Vagina (tissue), 2 donors: ENCODE measurements around the gene GNAQ. TPM values are rescaled to one million over a fixed set of nuclear protein-coding genes. Genes with fewer than 3 reads are reported as not detected.

Experiments used
- DNase-seq, 2 donors: peaks; one replicate each; pipeline ENCODE4 v3.0.0-alpha.2; 2017; ENCODE audit errors: extremely low spot score in 2 of 2
- H3K27ac ChIP-seq: fragments of 200-600 bp; sonication (generic); one replicate; pipeline ENCODE4 v1.5.1; 2019
- H3K27me3 ChIP-seq: fragments of 200-600 bp; sonication (generic); one replicate; pipeline ENCODE4 v1.5.1; 2019
- H3K36me3 ChIP-seq, 2 donors: fragments of 200-600 bp; sonication (generic); one replicate each; pipeline ENCODE4 v1.5.1; 2017 to 2019
- H3K4me1 ChIP-seq: fragments of 200-600 bp; sonication (generic); one replicate; pipeline ENCODE4 v1.5.1; 2019
- H3K4me3 ChIP-seq, 2 donors: fragments of 200-600 bp; sonication (generic); 1 replicate in 1 of 2; 2 replicates in 1 of 2; pipeline ENCODE4 v1.5.1; 2016 to 2019
- H3K9me3 ChIP-seq: fragments of 200-600 bp; sonication (generic); one replicate; pipeline ENCODE4 v1.5.1; 2019
- CTCF ChIP-seq, 3 experiments: fragments of 450-650 bp in 2 of 3; fragments of 200-600 bp in 1 of 3; sonication (generic) in 1 of 3; IDR thresholded peaks; one replicate each; pipeline ENCODE4 v1.5.1; 2017 to 2019; ENCODE audit warnings: antibody characterized with exemption in 3 of 3, mild to moderate bottlenecking in 2 of 3, moderate library complexity in 2 of 3
- POLR2A ChIP-seq, 2 donors: fragments of 450-650 bp; IDR thresholded peaks; one replicate each; pipeline ENCODE4 v1.6.1; 2017; ENCODE audit warnings: antibody characterized with exemption in 2 of 2, mild to moderate bottlenecking in 2 of 2, moderate library complexity in 2 of 2
- POLR2AphosphoS5 ChIP-seq, 2 donors: sonication (generic); formaldehyde crosslinking; IDR thresholded peaks; one replicate each; pipeline ENCODE4 v1.9.0; 2017; ENCODE audit warnings: antibody characterized with exemption in 2 of 2, mild to moderate bottlenecking in 2 of 2, low read depth in 1 of 2; ENCODE audit not compliant: insufficient read depth in 1 of 2
- intact Hi-C: fragments of 100-400 bp; cut with DNase I; formaldehyde crosslinking; loops from one replicate; pipeline ENCODE4 v1.15.1; 2023
- total RNA-seq: library from RNA; depleted of rRNA; stranded (reverse); fragments of >200 nt; gene quantifications from one replicate; pipeline ENCODE4 v1.2.3, GENCODE V29; 2016

The GNAQ gene
- total RNA-seq, 1 donor from 2014 or later, result 31.9 TPM

- Histone ChIP-seq H3K36me3 (no peaks in the 10 kb centered on the region), H3K27ac (no peak overlapping the region), H3K9me3 (no peaks in the 10 kb centered on the region), H3K27me3 (no peaks in the 10 kb centered on the region), H3K4me3 (no peak overlapping the region), H3K4me1 (no peaks in the 10 kb centered on the region)
- intact Hi-C loops, result no loop called here
- DNase-seq, result no peak
- no peak for TF ChIP-seq POLR2AphosphoS5 (IDR thresholded peaks at IDR 0.05; ENCODE audit: insufficient read depth in 1 of 2, low read depth in 1 of 2)
- no peak for TF ChIP-seq POLR2A (IDR thresholded peaks at IDR 0.05)
- no peak for TF ChIP-seq CTCF (IDR thresholded peaks at IDR 0.05)
Observed at GRCh38 chr9:77903666-77904285, 127.8 kb downstream of the GNAQ start.

GRCh38 chr9:77901771-77902170 lies 129.8 kb downstream of the GNAQ start:
- peaks cover 11% of the 10 kb centered on the region for H3K4me1 ChIP-seq
- no peak overlapping the region for H3K4me3 ChIP-seq
- H3K9me3 ChIP-seq, result no peaks in the 10 kb centered on the region
- H3K27me3 ChIP-seq, result no peaks in the 10 kb centered on the region
- H3K27ac ChIP-seq, result no peak overlapping the region
- no peak for TF ChIP-seq CTCF (IDR thresholded peaks at IDR 0.05)
- no peak for TF ChIP-seq POLR2A (IDR thresholded peaks at IDR 0.05)
- TF ChIP-seq POLR2AphosphoS5 (IDR thresholded peaks at IDR 0.05; ENCODE audit: insufficient read depth in 1 of 2, low read depth in 1 of 2), result no peak
- no peaks in the 10 kb centered on the region for H3K36me3 ChIP-seq
- intact Hi-C loops, result no loop called here
- no peak for DNase-seq

GRCh38 chr9:77901018-77901417 lies 130.6 kb downstream of the GNAQ start:
- H3K27me3 ChIP-seq, result no peaks in the 10 kb centered on the region
- H3K4me1 ChIP-seq, result peaks cover 13% of the 10 kb centered on the region
- no peaks in the 10 kb centered on the region for H3K9me3 ChIP-seq
- TF ChIP-seq POLR2AphosphoS5 (IDR thresholded peaks at IDR 0.05; ENCODE audit: insufficient read depth in 1 of 2, low read depth in 1 of 2), result no peak
- no peak for DNase-seq
- H3K4me3 ChIP-seq, result no peak overlapping the region
- no peaks in the 10 kb centered on the region for H3K36me3 ChIP-seq
- intact Hi-C loops, result no loop called here
- no peak overlapping the region for H3K27ac ChIP-seq

GRCh38 chr9:77899679-77900354 lies 131.8 kb downstream of the GNAQ start:
- H3K27ac ChIP-seq, result no peak overlapping the region
- no peaks in the 10 kb centered on the region for H3K27me3 ChIP-seq
- no peaks in the 10 kb centered on the region for H3K9me3 ChIP-seq
- H3K36me3 ChIP-seq, result no peaks in the 10 kb centered on the region
- H3K4me3 ChIP-seq, result no peak overlapping the region
- TF ChIP-seq POLR2AphosphoS5 (IDR thresholded peaks at IDR 0.05; ENCODE audit: insufficient read depth in 1 of 2, low read depth in 1 of 2), result no peak
- no peak for TF ChIP-seq CTCF (IDR thresholded peaks at IDR 0.05)
- no peak for TF ChIP-seq POLR2A (IDR thresholded peaks at IDR 0.05)
- intact Hi-C loops, result no loop called here
- DNase-seq, result no peak
- H3K4me1 ChIP-seq, result peaks cover 13% of the 10 kb centered on the region

GRCh38 chr9:77898864-77899263 lies 132.7 kb downstream of the GNAQ start:
- no peak for DNase-seq
- Histone ChIP-seq H3K27me3 (no peaks in the 10 kb centered on the region), H3K4me3 (no peak overlapping the region), H3K9me3 (no peaks in the 10 kb centered on the region), H3K36me3 (no peaks in the 10 kb centered on the region), H3K4me1 (peaks cover 13% of the 10 kb centered on the region), H3K27ac (no peak overlapping the region)
- TF ChIP-seq POLR2A (IDR thresholded peaks at IDR 0.05), result no peak
- intact Hi-C loops, result no loop called here
